Activated T-helper 17 cell treated with anti-CD3 and anti-CD28 coated beads, Interleukin-2, amount 50 U/mL, for 72 hours (primary cell): ENCODE data around the gene RAB6B. TPM values are rescaled to one million over a fixed set of nuclear protein-coding genes. Genes with fewer than 3 reads are reported as not detected.

ENCODE experiments used
- ATAC-seq: fragments of 150-1000 bp; cut with Tn5 transposase; replicated peaks from 2 replicates; pipeline ENCODE4 v1.10.0; 2021; ENCODE audit warnings: mild to moderate bottlenecking, moderate library complexity
- H3K27ac Mint-ChIP-seq: one replicate; pipeline ENCODE4 v1.8.0; 2022; ENCODE audit warnings: mixed read lengths
- H3K27me3 Mint-ChIP-seq: one replicate; pipeline ENCODE4 v1.8.0; 2022; ENCODE audit warnings: mixed read lengths
- H3K36me3 Mint-ChIP-seq: one replicate; pipeline ENCODE4 v1.8.0; 2022; ENCODE audit warnings: low read depth, mild to moderate bottlenecking, mixed read lengths
- H3K4me1 Mint-ChIP-seq: one replicate; pipeline ENCODE4 v1.8.0; 2022; ENCODE audit warnings: mixed read lengths
- H3K4me3 Mint-ChIP-seq: one replicate; pipeline ENCODE4 v1.8.0; 2022; ENCODE audit warnings: mild to moderate bottlenecking, mixed read lengths
- H3K9me3 Mint-ChIP-seq: one replicate; pipeline ENCODE4 v1.8.0; 2022; ENCODE audit warnings: mixed read lengths
- total RNA-seq, 2 donors: library from RNA; stranded (reverse); gene quantifications; one replicate each; pipeline ENCODE4 v1.2.3, GENCODE V29; 2022

RAB6B gene
- total RNA-seq, 2 donors from 2014 or later, result 0.19 to 3.1 TPM

- no peak for ATAC-seq
- H3K4me1 Mint-ChIP-seq, result no peaks in the 10 kb centered on the region
- no peaks in the 10 kb centered on the region for H3K9me3 Mint-ChIP-seq
- H3K36me3 Mint-ChIP-seq, result no peaks in the 10 kb centered on the region
- no peaks in the 10 kb centered on the region for H3K27me3 Mint-ChIP-seq
- H3K4me3 Mint-ChIP-seq, result no peak overlapping the region
- no peak overlapping the region for H3K27ac Mint-ChIP-seq
Observed at GRCh38 chr3:133854264-133855001, 41.2 kb downstream of the RAB6B start.

GRCh38 chr3:133853925-133854227, 41.8 kb downstream of the RAB6B start:
- Mint-ChIP-seq H3K9me3 (no peaks in the 10 kb centered on the region), H3K27me3 (no peaks in the 10 kb centered on the region), H3K36me3 (no peaks in the 10 kb centered on the region), H3K4me3 (no peak overlapping the region), H3K4me1 (no peaks in the 10 kb centered on the region), H3K27ac (no peak overlapping the region)
- no peak for ATAC-seq

- no peak overlapping the region for H3K4me3 Mint-ChIP-seq
- no peaks in the 10 kb centered on the region for H3K9me3 Mint-ChIP-seq
- no peaks in the 10 kb centered on the region for H3K36me3 Mint-ChIP-seq
- ATAC-seq, result no peak
- no peaks in the 10 kb centered on the region for H3K27me3 Mint-ChIP-seq
- H3K27ac Mint-ChIP-seq, result no peak overlapping the region
- H3K4me1 Mint-ChIP-seq, result no peaks in the 10 kb centered on the region
Observed at GRCh38 chr3:133853063-133853924, 42.4 kb downstream of the RAB6B start.

- Mint-ChIP-seq H3K36me3 (no peaks in the 10 kb centered on the region), H3K4me3 (no peak overlapping the region), H3K27ac (no peak overlapping the region), H3K9me3 (no peaks in the 10 kb centered on the region), H3K27me3 (no peaks in the 10 kb centered on the region), H3K4me1 (no peaks in the 10 kb centered on the region)
- ATAC-seq, result no peak
Observed at GRCh38 chr3:133851931-133852330, 43.8 kb downstream of the RAB6B start.

- Mint-ChIP-seq H3K27me3 (peaks cover 2% of the 10 kb centered on the region), H3K36me3 (no peaks in the 10 kb centered on the region), H3K27ac (no peak overlapping the region), H3K4me1 (no peaks in the 10 kb centered on the region), H3K9me3 (no peaks in the 10 kb centered on the region), H3K4me3 (no peak overlapping the region)
- peak; percentile 91 for ATAC-seq
Observed at GRCh38 chr3:133851266-133851906, 44.3 kb downstream of the RAB6B start.

GRCh38 chr3:133850034-133850433, 45.6 kb downstream of the RAB6B start:
- Mint-ChIP-seq H3K4me1 (no peaks in the 10 kb centered on the region), H3K36me3 (no peaks in the 10 kb centered on the region), H3K27me3 (peaks cover 3% of the 10 kb centered on the region), H3K9me3 (no peaks in the 10 kb centered on the region), H3K27ac (no peak overlapping the region), H3K4me3 (no peak overlapping the region)
- ATAC-seq, result no peak

GRCh38 chr3:133849346-133849745, 46.3 kb downstream of the RAB6B start:
- Mint-ChIP-seq H3K27ac (no peak overlapping the region), H3K36me3 (no peaks in the 10 kb centered on the region), H3K4me1 (no peaks in the 10 kb centered on the region), H3K9me3 (no peaks in the 10 kb centered on the region), H3K4me3 (no peak overlapping the region), H3K27me3 (peaks cover 3% of the 10 kb centered on the region)
- peak; percentile 34 for ATAC-seq

- Mint-ChIP-seq H3K27ac (no peak overlapping the region), H3K4me3 (no peak overlapping the region), H3K36me3 (no peaks in the 10 kb centered on the region), H3K4me1 (no peaks in the 10 kb centered on the region), H3K9me3 (no peaks in the 10 kb centered on the region), H3K27me3 (peaks cover 3% of the 10 kb centered on the region)
- no peak for ATAC-seq
Observed at GRCh38 chr3:133845127-133845526, 50.6 kb downstream of the RAB6B start.

GRCh38 chr3:133843634-133844033, 52.0 kb downstream of the RAB6B start:
- Mint-ChIP-seq H3K36me3 (no peaks in the 10 kb centered on the region), H3K27me3 (peaks cover 3% of the 10 kb centered on the region), H3K4me3 (no peak overlapping the region), H3K27ac (no peak overlapping the region), H3K9me3 (no peaks in the 10 kb centered on the region), H3K4me1 (no peaks in the 10 kb centered on the region)
- ATAC-seq, result no peak

GRCh38 chr3:133842158-133842557, 53.5 kb downstream of the RAB6B start:
- Mint-ChIP-seq H3K9me3 (no peaks in the 10 kb centered on the region), H3K36me3 (no peaks in the 10 kb centered on the region), H3K27me3 (peaks cover 3% of the 10 kb centered on the region), H3K27ac (no peak overlapping the region), H3K4me3 (no peak overlapping the region), H3K4me1 (no peaks in the 10 kb centered on the region)
- ATAC-seq, result no peak

- H3K27ac Mint-ChIP-seq, result no peak overlapping the region
- H3K4me3 Mint-ChIP-seq, result no peak overlapping the region
- peaks cover 3% of the 10 kb centered on the region for H3K27me3 Mint-ChIP-seq
- no peaks in the 10 kb centered on the region for H3K4me1 Mint-ChIP-seq
- ATAC-seq, result no peak
- H3K9me3 Mint-ChIP-seq, result no peaks in the 10 kb centered on the region
- no peaks in the 10 kb centered on the region for H3K36me3 Mint-ChIP-seq
Observed at GRCh38 chr3:133841196-133841595, 54.5 kb downstream of the RAB6B start.

GRCh38 chr3:133840767-133841166, 54.9 kb downstream of the RAB6B start:
- H3K27me3 Mint-ChIP-seq, result peaks cover 3% of the 10 kb centered on the region
- H3K9me3 Mint-ChIP-seq, result no peaks in the 10 kb centered on the region
- no peaks in the 10 kb centered on the region for H3K4me1 Mint-ChIP-seq
- H3K27ac Mint-ChIP-seq, result no peak overlapping the region
- no peak overlapping the region for H3K4me3 Mint-ChIP-seq
- no peaks in the 10 kb centered on the region for H3K36me3 Mint-ChIP-seq
- no peak for ATAC-seq

GRCh38 chr3:133840055-133840737, 55.5 kb downstream of the RAB6B start:
- Mint-ChIP-seq H3K9me3 (no peaks in the 10 kb centered on the region), H3K4me3 (no peak overlapping the region), H3K4me1 (no peaks in the 10 kb centered on the region), H3K36me3 (no peaks in the 10 kb centered on the region), H3K27ac (no peak overlapping the region), H3K27me3 (peaks cover 3% of the 10 kb centered on the region)
- ATAC-seq, result no peak

GRCh38 chr3:133838916-133839800, 56.5 kb downstream of the RAB6B start:
- Mint-ChIP-seq H3K9me3 (no peaks in the 10 kb centered on the region), H3K27ac (no peak overlapping the region), H3K27me3 (peaks cover 3% of the 10 kb centered on the region), H3K36me3 (no peaks in the 10 kb centered on the region), H3K4me1 (no peaks in the 10 kb centered on the region), H3K4me3 (no peak overlapping the region)
- ATAC-seq, result no peak
